A549 (cell line): ENCODE data around the gene FNIP1. TPM values are rescaled to one million over a fixed set of nuclear protein-coding genes. Genes with fewer than 3 reads are reported as not detected.

Experiments
- ATAC-seq, 2 experiments: fragments of 200-7000 bp in 1 of 2; fragments of >200 bp in 1 of 2; cut with Nextera tagmentation in 1 of 2; cut with Tn5 transposase in 1 of 2; 3 replicates each; pipeline versions ENCODE4 v1.8.0 to v1.9.1; 2018 to 2020; ENCODE audit warnings: mild to moderate bottlenecking in 1 of 2, moderate library complexity in 1 of 2
- CTCF ChIA-PET: fragments of 300-600 bp; sonication (Branson Sonifier 250); formaldehyde crosslinking; extraction: SDS; loops from one replicate; lab custom pipeline; 2021; ENCODE audit warnings: antibody characterized with exemption, inconsistent platforms; lab: Yijun Ruan, JAX
- POLR2A ChIA-PET: fragments of 350-600 bp; formaldehyde crosslinking; extraction: SDS; loops from one replicate; lab custom pipeline; 2021; ENCODE audit warnings: antibody characterized with exemption, inconsistent platforms; lab: Yijun Ruan, JAX
- DNase-seq, 2 experiments: peaks; one replicate each; pipeline versions ENCODE4 v3.0.0 to v3.0.0-alpha.2; 2011 to 2016; ENCODE audit warnings: low read depth in 1 of 2, low spot score in 1 of 2
- FAIRE-seq: peaks from 2 replicates; lab custom pipeline; 2011; peaks lifted over from hg19 to GRCh38; lab: Jason Lieb, UNC
- H3K27ac ChIP-seq, 2 experiments: fragments of >200 bp; sonication (Bioruptor Twin); formaldehyde crosslinking; 3 replicates each; pipeline ENCODE4 v1.5.1; 2016 to 2017
- H3K4me1 ChIP-seq: fragments of >200 bp; sonication (Bioruptor Twin); formaldehyde crosslinking; 3 replicates; pipeline ENCODE4 v1.6.1; 2016
- H3K4me2 ChIP-seq: fragments of >200 bp; sonication (Bioruptor Twin); formaldehyde crosslinking; 3 replicates; pipeline ENCODE4 v1.6.1; 2016
- H3K4me3 ChIP-seq: fragments of >200 bp; sonication (Bioruptor Twin); formaldehyde crosslinking; 3 replicates; pipeline ENCODE4 v1.5.1; 2016
- H3K9me3 ChIP-seq: fragments of >200 bp; sonication (Bioruptor Twin); formaldehyde crosslinking; 3 replicates; pipeline ENCODE4 v1.6.1; 2016
- BHLHE40 ChIP-seq: IDR thresholded peaks from 2 replicates; pipeline ENCODE4 v1.6.1; 2012; ENCODE audit warnings: low read depth, low read length, inconsistent platforms
- CEBPB ChIP-seq, 2 experiments: fragments of >200 bp in 1 of 2; sonication (Bioruptor Twin) in 1 of 2; formaldehyde crosslinking in 1 of 2; IDR thresholded peaks; 2 replicates each; pipeline ENCODE4 v1.6.1; 2012 to 2016
- EHF ChIP-seq: fragments of 250-450 bp; sonication (Bioruptor Pico); IDR thresholded peaks from 2 replicates; pipeline ENCODE4 v1.5.0; 2020; ENCODE audit warnings: mild to moderate bottlenecking
- EP300 ChIP-seq, 2 experiments: fragments of >200 bp; sonication (Bioruptor Twin); formaldehyde crosslinking; IDR thresholded peaks; 2 replicates in 1 of 2; 3 replicates in 1 of 2; pipeline ENCODE4 v1.6.1; 2016 to 2017
- ESRRA ChIP-seq: fragments of 150-350 bp; IDR thresholded peaks from 2 replicates; pipeline ENCODE4 v1.6.1; 2014; ENCODE audit warnings: mild to moderate bottlenecking, low read length, borderline replicate concordance
- FOSB ChIP-seq: fragments of 250-450 bp; sonication (Bioruptor Pico); IDR thresholded peaks from 2 replicates; pipeline ENCODE4 v1.5.0; 2020; ENCODE audit warnings: mild to moderate bottlenecking, moderate library complexity
- FOSL2 ChIP-seq, 2 experiments: fragments of 450-650 bp in 1 of 2; fragments of >200 bp in 1 of 2; sonication (Bioruptor Twin) in 1 of 2; formaldehyde crosslinking; IDR thresholded peaks; 2 replicates each; pipeline versions ENCODE4 v1.5.0 to v1.6.1; 2016 to 2020; ENCODE audit warnings: mild to moderate bottlenecking in 1 of 2, moderate library complexity in 1 of 2
- FOXS1 ChIP-seq: fragments of 250-450 bp; sonication (Bioruptor Pico); IDR thresholded peaks from 2 replicates; pipeline ENCODE4 v1.5.0; 2020; ENCODE audit warnings: mild to moderate bottlenecking, moderate library complexity
- HDAC2 ChIP-seq: fragments of 200-600 bp; sonication (generic); IDR thresholded peaks from 2 replicates; pipeline ENCODE4 v1.6.1; 2016
- HEYL ChIP-seq: fragments of 250-450 bp; sonication (Bioruptor Pico); IDR thresholded peaks from 2 replicates; pipeline ENCODE4 v1.8.0; 2021; ENCODE audit warnings: mild to moderate bottlenecking, moderate library complexity
- KDM1A ChIP-seq: fragments of 200-600 bp; sonication (generic); IDR thresholded peaks from 2 replicates; pipeline ENCODE4 v1.6.1; 2016; ENCODE audit warnings: low read depth, mild to moderate bottlenecking
- KDM5A ChIP-seq: fragments of 200-600 bp; sonication (generic); IDR thresholded peaks from 2 replicates; pipeline ENCODE4 v1.6.1; 2016; ENCODE audit warnings: antibody characterized with exemption, mild to moderate bottlenecking
- MAFK ChIP-seq: fragments of 450-650 bp; IDR thresholded peaks from 2 replicates; pipeline ENCODE4 v1.6.1; 2014; ENCODE audit not compliant: partially characterized antibody
- MYC ChIP-seq: IDR thresholded peaks from 2 replicates; pipeline ENCODE4 v1.6.1; 2012; ENCODE audit warnings: mild to moderate bottlenecking, inconsistent platforms, low read length, improper control_type of control experiment, borderline replicate concordance
- NFE2L2 ChIP-seq: fragments of 150-350 bp; conservative IDR thresholded peaks from 2 replicates; pipeline ENCODE4 v1.6.1; 2014; ENCODE audit warnings: low read length
- NR3C1 ChIP-seq: fragments of >200 bp; sonication (Bioruptor Twin); formaldehyde crosslinking; IDR thresholded peaks from 3 replicates; pipeline ENCODE4 v1.6.1; 2017
- RFX5 ChIP-seq: fragments of 450-650 bp; IDR thresholded peaks from 2 replicates; pipeline ENCODE4 v1.7.1; 2014; ENCODE audit warnings: antibody characterized with exemption, mild to moderate bottlenecking, moderate library complexity
- SMC3 ChIP-seq: fragments of >200 bp; sonication (Bioruptor Twin); formaldehyde crosslinking; IDR thresholded peaks from 3 replicates; pipeline ENCODE4 v1.6.1; 2018; ENCODE audit warnings: inconsistent platforms
- SREBF2 ChIP-seq: fragments of 450-650 bp; IDR thresholded peaks from 2 replicates; pipeline ENCODE4 v1.6.1; 2014; ENCODE audit warnings: mild to moderate bottlenecking, moderate library complexity
- TP53 ChIP-seq: fragments of 250-450 bp; sonication (Bioruptor Pico); IDR thresholded peaks from 2 replicates; pipeline ENCODE4 v1.5.0; 2021; ENCODE audit warnings: mild to moderate bottlenecking, moderate library complexity
- ZFP36 ChIP-seq: fragments of 450-650 bp; IDR thresholded peaks from 2 replicates; pipeline ENCODE4 v1.6.1; 2014; ENCODE audit warnings: borderline replicate concordance; ENCODE audit not compliant: partially characterized antibody
- WGBS: methylation state at CpG from one replicate; pipeline ENCODE4 v1.1.6; 2017; ENCODE audit errors: missing lambda C conversion rate; 5-methylcytosine and 5-hydroxymethylcytosine counted together
- polyA plus RNA-seq, 4 experiments: library from polyadenylated mRNA; depleted of rRNA in 3 of 4; stranded (reverse); fragments of >200 nt; fragmentation: RNase III in 1 of 4; extraction: RNeasy Plus Mini Kit Qiagen cat#74134 plus additional on column Dnase treatment in 1 of 4; gene quantifications; 2 replicates in 3 of 4; 3 replicates in 1 of 4; pipeline ENCODE4 v1.2.3, GENCODE V29; 2011 to 2017
- TF ChIP-seq, protein P1 (sequence below): fragments of 150-350 bp; IDR thresholded peaks from 2 replicates; pipeline ENCODE4 v1.6.1; 2014; ENCODE audit warnings: low read depth, mild to moderate bottlenecking, low read length
- TF ChIP-seq, protein P2 (sequence below): fragments of 200-600 bp; sonication (generic); IDR thresholded peaks from 2 replicates; pipeline ENCODE4 v1.6.1; 2016; ENCODE audit warnings: antibody characterized with exemption, mild to moderate bottlenecking, moderate library complexity
- TF ChIP-seq, protein P3 (sequence below): fragments of >200 bp; sonication (Bioruptor Twin); formaldehyde crosslinking; IDR thresholded peaks from 3 replicates; pipeline ENCODE4 v1.6.1; 2016
- TF ChIP-seq, protein P4 (sequence below): IDR thresholded peaks from 2 replicates; pipeline ENCODE4 v1.6.1; 2012; ENCODE audit warnings: low read depth, borderline replicate concordance
- TF ChIP-seq, protein P5 (sequence below): fragments of 250-450 bp; sonication (Bioruptor Pico); IDR thresholded peaks from 2 replicates; pipeline ENCODE4 v1.5.0; 2020; ENCODE audit warnings: low read depth, mild to moderate bottlenecking, moderate library complexity

FNIP1 gene
- polyA plus RNA-seq, 2 of the 4 experiments (the other 2 are of a cell fraction): 7.5 to 9.6 TPM

DNA sequence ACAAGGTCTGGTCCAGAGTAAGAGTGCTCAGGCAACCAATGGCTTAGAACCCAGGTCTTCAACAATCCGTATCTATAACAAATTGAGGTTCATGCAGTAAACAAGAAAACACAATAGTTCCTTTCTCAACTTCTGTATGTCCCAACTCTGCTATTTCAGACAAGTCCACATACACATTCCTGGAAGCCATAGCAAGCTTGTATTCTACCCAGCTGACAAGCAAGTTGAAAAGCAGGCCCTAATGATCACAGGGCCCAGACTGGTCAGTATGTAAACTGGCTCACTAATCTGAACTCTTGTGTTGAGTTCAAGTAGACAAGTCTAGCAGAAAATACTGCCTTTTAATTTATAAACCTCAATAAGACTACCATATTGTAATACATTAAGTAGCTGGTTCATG is 26.9 kb downstream of the FNIP1 start:
- ATAC-seq: no peak; a peak in 1 of 6 replicates
- POLR2A ChIA-PET: no interaction called here

DNA sequence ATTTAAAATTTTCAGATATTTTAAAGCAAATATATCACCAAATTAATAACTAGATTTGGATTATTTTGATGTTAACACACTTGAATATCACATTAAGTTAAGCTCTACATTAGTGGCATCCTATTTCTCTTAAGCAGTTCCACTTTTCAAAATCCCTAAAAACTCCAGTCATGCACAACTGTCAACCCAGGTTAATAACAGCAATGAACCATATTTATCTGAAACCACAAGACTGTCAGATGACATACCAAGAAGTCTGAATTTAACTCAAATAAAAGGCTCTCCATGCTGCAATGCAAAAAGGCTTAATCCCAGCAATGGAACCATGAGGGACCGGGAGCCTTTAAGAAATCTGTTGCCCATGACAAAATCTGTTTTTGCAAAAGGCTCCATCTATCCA is 27.5 kb downstream of the FNIP1 start:
- no peak for FAIRE-seq
- H3K4me2 ChIP-seq: no peak overlapping the region
- H3K27ac ChIP-seq: no peak overlapping the region
- TF ChIP-seq TP53 (CRISPR knock-in tag) (no peak), FOSB (CRISPR knock-in tag) (no peak), NFE2L2 (no peak), ESRRA (no peak), HDAC2 (no peak), MAFK (no peak)
- TF ChIP-seq, protein P1, sequence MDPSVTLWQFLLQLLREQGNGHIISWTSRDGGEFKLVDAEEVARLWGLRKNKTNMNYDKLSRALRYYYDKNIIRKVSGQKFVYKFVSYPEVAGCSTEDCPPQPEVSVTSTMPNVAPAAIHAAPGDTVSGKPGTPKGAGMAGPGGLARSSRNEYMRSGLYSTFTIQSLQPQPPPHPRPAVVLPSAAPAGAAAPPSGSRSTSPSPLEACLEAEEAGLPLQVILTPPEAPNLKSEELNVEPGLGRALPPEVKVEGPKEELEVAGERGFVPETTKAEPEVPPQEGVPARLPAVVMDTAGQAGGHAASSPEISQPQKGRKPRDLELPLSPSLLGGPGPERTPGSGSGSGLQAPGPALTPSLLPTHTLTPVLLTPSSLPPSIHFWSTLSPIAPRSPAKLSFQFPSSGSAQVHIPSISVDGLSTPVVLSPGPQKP: no peak
- TF ChIP-seq, all 56 proteins: peak for 0
- Histone ChIP-seq H3K9me3 (no peaks in the 10 kb centered on the region; the same call in 2 of the 3 replicates), H3K4me1 (peaks cover 14% of the 10 kb centered on the region; the same call in 2 of the 3 replicates), H3K4me3 (no peak overlapping the region)
- POLR2A ChIA-PET: no interaction called here
- 91% methylated on average over 1 of the region's 1 CpG for WGBS
- CTCF ChIA-PET: no interaction called here
- DNase-seq (no peak), ATAC-seq (no peak)

More for the DNA sequence above, 26.9 kb downstream of the FNIP1 start:
- no peak for FAIRE-seq
- Histone ChIP-seq H3K4me3 (no peak overlapping the region), H3K4me2 (no peak overlapping the region), H3K9me3 (no peaks in the 10 kb centered on the region), H3K4me1 (peaks cover 21% of the 10 kb centered on the region; the same call in 2 of the 3 replicates), H3K27ac (no peak overlapping the region)
- CTCF ChIA-PET: no interaction called here
- no peak for DNase-seq
- WGBS: 95% methylated on average over 1 of the region's 1 CpG
- TF ChIP-seq, protein P2, sequence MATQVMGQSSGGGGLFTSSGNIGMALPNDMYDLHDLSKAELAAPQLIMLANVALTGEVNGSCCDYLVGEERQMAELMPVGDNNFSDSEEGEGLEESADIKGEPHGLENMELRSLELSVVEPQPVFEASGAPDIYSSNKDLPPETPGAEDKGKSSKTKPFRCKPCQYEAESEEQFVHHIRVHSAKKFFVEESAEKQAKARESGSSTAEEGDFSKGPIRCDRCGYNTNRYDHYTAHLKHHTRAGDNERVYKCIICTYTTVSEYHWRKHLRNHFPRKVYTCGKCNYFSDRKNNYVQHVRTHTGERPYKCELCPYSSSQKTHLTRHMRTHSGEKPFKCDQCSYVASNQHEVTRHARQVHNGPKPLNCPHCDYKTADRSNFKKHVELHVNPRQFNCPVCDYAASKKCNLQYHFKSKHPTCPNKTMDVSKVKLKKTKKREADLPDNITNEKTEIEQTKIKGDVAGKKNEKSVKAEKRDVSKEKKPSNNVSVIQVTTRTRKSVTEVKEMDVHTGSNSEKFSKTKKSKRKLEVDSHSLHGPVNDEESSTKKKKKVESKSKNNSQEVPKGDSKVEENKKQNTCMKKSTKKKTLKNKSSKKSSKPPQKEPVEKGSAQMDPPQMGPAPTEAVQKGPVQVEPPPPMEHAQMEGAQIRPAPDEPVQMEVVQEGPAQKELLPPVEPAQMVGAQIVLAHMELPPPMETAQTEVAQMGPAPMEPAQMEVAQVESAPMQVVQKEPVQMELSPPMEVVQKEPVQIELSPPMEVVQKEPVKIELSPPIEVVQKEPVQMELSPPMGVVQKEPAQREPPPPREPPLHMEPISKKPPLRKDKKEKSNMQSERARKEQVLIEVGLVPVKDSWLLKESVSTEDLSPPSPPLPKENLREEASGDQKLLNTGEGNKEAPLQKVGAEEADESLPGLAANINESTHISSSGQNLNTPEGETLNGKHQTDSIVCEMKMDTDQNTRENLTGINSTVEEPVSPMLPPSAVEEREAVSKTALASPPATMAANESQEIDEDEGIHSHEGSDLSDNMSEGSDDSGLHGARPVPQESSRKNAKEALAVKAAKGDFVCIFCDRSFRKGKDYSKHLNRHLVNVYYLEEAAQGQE: no peak
- no peak for TF ChIP-seq CEBPB (IDR thresholded peaks at IDR 0.05)
- no peak for TF ChIP-seq MYC
- no peak for TF ChIP-seq BHLHE40
- TF ChIP-seq ESRRA: no peak
- TF ChIP-seq, protein P3, sequence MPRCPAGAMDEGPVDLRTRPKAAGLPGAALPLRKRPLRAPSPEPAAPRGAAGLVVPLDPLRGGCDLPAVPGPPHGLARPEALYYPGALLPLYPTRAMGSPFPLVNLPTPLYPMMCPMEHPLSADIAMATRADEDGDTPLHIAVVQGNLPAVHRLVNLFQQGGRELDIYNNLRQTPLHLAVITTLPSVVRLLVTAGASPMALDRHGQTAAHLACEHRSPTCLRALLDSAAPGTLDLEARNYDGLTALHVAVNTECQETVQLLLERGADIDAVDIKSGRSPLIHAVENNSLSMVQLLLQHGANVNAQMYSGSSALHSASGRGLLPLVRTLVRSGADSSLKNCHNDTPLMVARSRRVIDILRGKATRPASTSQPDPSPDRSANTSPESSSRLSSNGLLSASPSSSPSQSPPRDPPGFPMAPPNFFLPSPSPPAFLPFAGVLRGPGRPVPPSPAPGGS: no peak
- TF ChIP-seq KDM1A: no peak
- no peak for TF ChIP-seq EP300 (IDR thresholded peaks at IDR 0.05)
- TF ChIP-seq FOSL2 (IDR thresholded peaks at IDR 0.05): no peak
- no peak for TF ChIP-seq FOSL2 (CRISPR knock-in tag; IDR thresholded peaks at IDR 0.05)
- no peak for TF ChIP-seq RFX5

DNA sequence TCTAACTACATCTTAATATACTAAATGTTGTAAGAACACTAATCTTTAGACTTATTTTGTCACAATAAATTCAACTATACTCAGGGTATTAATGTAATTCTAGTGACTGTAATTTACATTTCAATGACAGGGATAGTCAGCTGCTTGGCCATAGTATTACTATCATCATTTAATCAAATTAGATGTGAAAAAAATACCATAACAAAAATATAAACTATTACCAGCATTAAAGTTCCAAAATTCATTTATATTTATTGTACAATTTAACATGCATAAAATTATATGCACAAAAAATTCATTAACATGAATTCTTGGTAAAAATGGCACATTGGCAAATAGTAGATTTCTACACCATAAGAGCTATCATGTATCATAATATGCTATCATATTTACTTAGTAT is 28.9 kb downstream of the FNIP1 start:
- Histone ChIP-seq H3K4me1 (peaks cover under 1% of the 10 kb centered on the region; the same call in 1 of the 3 replicates), H3K4me2 (no peak overlapping the region), H3K27ac (no peak overlapping the region), H3K9me3 (peaks cover 2% of the 10 kb centered on the region; the same call in 1 of the 3 replicates), H3K4me3 (no peak overlapping the region)
- TF ChIP-seq ZFP36 (no peak), SMC3 (no peak), MAFK (no peak), SREBF2 (no peak), KDM5A (no peak), FOXS1 (CRISPR knock-in tag) (no peak), EHF (CRISPR knock-in tag) (no peak), NR3C1 (no peak), HEYL (CRISPR knock-in tag) (no peak)
- TF ChIP-seq, protein P3: no peak
- TF ChIP-seq, protein P4, sequence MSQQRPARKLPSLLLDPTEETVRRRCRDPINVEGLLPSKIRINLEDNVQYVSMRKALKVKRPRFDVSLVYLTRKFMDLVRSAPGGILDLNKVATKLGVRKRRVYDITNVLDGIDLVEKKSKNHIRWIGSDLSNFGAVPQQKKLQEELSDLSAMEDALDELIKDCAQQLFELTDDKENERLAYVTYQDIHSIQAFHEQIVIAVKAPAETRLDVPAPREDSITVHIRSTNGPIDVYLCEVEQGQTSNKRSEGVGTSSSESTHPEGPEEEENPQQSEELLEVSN: no peak
- TF ChIP-seq, protein P5, sequence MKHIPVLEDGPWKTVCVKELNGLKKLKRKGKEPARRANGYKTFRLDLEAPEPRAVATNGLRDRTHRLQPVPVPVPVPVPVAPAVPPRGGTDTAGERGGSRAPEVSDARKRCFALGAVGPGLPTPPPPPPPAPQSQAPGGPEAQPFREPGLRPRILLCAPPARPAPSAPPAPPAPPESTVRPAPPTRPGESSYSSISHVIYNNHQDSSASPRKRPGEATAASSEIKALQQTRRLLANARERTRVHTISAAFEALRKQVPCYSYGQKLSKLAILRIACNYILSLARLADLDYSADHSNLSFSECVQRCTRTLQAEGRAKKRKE (CRISPR knock-in tag): no peak
- FAIRE-seq: no peak
- ATAC-seq: no peak
- CTCF ChIA-PET: interaction anchor here (1.1 kb wide), 1 partner anchor 16 kb away, joined by 3 read pairs; no protein-coding TSS in a partner anchor
- POLR2A ChIA-PET: no interaction called here
- no peak for DNase-seq
